Measurements from ENCODE around the gene UCHL5.

Gene UCHL5

DNA sequence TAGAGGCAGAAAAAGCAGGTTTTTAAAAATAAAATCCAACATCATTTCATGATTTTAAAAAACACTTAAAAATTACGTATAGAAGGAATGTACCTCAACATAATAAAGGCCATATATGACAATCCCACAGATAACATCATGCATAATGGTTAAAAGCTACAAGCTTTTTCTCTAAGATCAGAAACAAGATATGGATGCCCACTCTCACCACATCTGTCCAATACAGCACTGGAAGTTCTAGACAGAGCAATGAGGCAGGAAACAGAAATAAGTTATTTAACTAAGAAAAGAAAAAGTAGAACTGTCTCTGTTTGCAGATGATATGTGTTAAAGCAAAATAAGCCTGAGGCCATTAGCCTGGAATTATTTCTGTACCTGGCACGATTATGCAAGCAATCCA is 96.3 kb downstream of the UCHL5 start:
- no peak for FAIRE-seq

Measured in A204.1 (cell line).